ENCODE data around the gene CSH1.
"Not testable (repeated sequence)": the region's sequence is repeated elsewhere in the genome, so short reads cannot be mapped to it uniquely, and the experiment has no call there.

- TF ChIP-seq, protein P1, sequence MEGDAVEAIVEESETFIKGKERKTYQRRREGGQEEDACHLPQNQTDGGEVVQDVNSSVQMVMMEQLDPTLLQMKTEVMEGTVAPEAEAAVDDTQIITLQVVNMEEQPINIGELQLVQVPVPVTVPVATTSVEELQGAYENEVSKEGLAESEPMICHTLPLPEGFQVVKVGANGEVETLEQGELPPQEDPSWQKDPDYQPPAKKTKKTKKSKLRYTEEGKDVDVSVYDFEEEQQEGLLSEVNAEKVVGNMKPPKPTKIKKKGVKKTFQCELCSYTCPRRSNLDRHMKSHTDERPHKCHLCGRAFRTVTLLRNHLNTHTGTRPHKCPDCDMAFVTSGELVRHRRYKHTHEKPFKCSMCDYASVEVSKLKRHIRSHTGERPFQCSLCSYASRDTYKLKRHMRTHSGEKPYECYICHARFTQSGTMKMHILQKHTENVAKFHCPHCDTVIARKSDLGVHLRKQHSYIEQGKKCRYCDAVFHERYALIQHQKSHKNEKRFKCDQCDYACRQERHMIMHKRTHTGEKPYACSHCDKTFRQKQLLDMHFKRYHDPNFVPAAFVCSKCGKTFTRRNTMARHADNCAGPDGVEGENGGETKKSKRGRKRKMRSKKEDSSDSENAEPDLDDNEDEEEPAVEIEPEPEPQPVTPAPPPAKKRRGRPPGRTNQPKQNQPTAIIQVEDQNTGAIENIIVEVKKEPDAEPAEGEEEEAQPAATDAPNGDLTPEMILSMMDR (IDR thresholded peaks at IDR 0.05; ENCODE audit: low read depth, low read length) = not testable (repeated sequence)
- TF ChIP-seq POLR2A (IDR thresholded peaks at IDR 0.05; ENCODE audit: extremely low read depth, insufficient read length) = not testable (repeated sequence)
These were observed 15.0 kb downstream of the CSH1 start for GRCh38 chr17:63881337-63881736.

Data from NB4 (cell line).